DMS53 (cell line): ENCODE measurements around the gene PRDM8.

Source experiments
- DNase-seq: peaks from one replicate; lab custom pipeline; 2025; lab: John Stamatoyannopoulos, UW

Gene PRDM8

DNA sequence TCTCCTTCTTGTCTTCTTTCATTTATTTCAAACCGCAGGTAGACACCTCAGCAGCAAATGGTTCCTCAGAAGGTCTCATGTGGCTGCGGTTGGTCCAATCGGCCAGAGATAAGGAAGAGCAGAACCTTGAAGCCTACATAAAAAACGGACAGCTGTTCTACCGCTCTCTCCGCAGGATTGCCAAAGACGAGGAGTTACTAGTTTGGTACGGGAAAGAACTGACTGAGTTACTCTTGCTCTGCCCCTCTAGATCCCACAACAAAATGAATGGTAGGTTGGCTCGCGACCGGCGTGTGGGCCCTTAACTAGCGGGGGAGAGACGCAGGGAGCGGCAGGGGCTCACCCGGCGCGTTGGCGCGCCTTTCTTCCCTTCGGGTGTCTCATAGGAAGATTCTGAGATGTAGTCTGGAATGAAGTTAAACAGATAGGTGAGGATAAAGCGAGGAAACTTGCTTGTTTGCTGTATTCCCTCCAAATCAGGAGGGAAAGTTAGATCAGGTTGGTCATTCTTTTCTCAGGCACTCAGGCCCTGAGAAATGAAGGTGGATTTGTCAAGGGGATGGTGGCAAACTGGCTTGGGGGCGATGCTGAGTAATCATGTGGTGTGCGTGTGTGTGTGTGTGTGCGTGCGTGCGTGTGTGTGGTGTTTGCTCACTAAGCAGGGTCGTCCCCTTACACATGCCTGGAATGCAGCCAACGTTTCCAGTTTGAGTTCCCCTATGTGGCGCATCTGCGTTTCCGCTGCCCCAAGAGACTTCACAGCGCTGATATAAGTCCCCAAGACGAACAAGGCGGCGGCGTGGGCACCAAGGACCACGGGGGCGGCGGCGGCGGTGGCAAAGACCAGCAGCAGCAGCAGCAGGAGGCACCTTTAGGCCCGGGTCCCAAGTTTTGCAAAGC, 4.2 kb downstream of the PRDM8 start:
- peak; percentile 62 for DNase-seq

DNA sequence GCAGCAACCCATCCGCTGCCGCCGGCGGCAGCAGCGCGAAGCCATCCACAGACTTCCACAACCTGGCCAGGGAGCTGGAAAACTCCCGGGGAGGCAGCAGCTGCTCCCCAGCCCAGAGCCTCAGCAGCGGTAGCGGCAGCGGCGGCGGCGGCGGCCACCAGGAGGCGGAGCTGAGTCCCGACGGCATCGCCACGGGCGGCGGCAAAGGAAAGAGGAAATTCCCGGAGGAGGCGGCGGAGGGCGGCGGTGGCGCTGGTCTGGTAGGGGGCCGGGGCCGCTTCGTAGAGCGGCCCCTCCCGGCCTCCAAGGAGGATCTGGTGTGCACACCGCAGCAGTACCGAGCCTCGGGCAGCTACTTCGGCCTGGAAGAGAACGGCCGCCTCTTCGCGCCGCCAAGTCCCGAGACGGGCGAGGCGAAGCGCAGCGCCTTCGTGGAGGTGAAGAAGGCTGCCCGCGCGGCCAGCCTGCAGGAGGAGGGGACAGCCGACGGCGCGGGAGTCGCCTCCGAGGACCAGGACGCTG, 4.9 kb downstream of the PRDM8 start:
- peak; percentile 87 for DNase-seq

DNA sequence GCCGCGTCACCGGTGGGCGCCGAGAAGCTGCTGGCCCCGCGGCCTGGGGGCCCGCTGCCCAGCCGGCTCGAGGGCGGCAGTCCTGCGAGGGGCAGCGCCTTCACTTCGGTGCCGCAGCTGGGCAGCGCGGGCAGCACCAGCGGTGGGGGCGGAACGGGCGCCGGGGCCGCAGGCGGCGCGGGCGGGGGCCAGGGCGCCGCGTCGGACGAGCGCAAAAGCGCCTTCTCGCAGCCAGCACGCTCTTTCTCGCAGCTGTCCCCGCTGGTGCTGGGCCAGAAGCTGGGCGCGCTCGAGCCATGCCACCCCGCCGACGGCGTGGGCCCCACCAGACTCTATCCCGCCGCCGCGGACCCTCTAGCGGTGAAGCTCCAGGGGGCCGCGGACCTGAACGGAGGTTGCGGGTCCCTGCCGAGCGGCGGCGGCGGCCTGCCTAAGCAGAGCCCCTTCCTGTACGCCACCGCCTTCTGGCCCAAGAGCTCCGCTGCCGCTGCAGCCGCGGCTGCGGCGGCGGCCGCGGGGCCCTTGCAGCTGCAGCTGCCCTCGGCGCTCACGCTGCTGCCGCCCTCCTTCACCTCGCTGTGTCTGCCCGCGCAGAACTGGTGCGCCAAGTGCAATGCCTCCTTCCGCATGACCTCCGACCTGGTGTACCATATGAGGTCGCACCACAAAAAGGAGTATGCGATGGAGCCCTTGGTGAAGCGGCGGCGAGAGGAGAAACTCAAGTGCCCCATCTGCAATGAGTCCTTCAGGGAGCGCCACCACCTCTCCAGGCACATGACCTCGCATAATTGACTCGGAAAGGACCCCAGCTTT, 5.6 kb downstream of the PRDM8 start:
- DNase-seq, result peak; percentile 76

DNA sequence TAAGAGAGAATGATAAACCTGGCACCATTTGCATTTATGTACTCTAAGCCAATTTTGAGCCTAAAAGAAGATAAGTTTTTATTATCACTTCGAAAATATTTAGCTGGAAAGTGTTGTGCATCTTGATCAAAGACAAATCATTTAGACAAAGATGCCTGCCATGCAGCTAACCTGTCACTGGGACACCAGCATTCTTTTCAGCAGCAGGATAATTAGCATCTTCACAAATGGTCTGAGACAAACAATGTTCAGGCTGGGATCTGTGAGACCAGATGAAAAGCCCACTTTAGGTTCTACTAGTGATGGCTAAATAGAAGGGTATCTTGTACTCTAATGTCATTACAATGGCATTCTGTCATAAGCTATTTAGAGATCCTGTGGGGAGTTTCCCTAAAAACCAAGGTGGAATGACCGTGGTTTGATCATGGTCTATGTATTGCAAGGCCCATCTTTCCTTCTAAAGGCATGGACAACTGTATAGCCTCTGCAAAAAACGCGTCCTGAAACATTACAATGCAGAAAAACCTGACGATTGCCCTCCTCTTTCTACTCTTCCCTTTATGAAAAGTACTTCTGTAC, 7.2 kb downstream of the PRDM8 start:
- no peak for DNase-seq

DNA sequence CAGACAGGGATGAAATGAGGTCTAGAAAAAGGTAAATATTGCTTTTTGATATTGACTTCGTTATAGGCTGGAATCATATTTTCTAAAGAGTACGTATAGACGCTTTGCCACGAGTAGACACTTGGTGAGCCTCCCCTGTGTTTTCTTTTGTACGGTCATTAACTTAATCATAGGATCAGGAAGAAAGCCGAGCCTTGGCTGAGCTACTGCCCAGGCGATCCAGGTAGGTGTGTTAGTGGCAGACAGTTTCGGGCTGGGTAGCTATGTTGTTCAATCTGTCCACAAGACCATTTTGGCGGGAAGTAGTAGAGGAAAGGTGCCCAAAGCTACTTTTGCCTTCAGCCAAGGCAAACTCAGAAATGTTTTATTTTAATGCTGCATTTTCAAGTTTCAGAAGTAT, 8.8 kb downstream of the PRDM8 start:
- no peak for DNase-seq

DNA sequence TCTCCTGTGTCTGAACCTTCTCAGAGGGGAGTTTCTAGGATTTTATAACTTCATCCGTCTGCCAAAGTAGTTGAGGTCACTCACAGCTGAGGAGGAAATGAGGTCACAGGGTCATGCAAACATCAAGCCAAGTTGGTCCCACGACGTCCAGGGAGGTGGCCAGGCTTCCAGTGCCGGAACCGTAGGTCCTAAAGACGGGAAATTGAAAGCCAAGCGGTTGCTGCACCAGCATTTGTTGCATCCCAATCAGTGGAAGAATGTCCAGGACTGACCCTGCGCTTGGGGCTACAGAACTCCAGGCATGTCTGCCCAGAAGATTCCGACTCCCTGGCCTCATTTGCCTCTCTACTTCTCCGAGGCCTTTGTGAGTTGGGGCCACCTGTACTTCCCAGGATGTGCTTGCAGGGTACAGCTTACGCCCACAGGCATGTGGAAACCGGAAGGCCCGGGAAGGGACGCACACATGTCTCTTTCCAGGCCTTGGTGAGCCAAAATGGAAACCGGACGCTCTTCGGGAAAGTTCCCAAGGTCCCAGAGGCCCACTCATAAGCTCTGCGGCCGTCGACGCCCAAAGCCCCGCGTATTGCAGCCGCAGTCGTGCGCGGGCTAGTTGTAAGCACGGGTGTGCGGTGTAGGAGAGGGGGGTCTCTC, 9.3 kb downstream of the PRDM8 start:
- no peak for DNase-seq

DNA sequence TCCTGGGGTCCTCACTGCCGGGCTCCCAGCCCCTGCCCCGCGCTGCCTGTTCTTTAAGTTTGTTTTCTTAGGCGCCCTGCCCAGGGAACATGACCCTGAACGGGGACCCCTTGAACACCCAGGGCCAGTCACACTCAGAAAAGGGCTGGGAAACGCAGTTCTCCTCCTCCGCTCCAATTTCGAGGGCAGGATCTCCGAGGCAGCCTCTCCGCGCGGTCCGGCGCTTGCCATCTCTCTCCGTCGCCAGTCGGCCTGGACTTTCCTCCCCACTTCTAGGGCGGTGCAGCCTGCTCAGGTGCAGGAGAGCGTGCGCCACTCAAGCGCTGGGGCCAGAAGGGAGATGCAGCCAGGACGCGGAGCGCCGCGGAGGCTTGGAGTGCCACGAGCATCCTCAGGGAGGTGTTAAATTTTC, 9.9 kb downstream of the PRDM8 start:
- DNase-seq, result no peak

DNA sequence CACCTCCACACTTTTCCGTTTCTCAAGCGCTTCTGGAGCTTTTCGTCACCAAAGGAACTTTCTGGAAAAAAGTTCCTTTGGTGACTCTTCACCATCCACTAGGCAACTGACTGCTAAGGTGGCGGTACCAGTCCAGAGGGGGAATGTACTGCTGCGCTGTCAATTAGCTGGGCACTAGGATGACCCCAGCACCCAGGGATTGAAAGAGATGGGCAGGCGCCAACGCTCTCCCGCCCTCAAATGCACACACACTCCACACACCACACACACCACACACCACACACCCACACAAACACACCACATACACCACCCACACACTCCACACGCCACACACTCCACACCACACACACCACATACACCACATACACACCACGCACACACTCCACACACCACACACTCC, 10.4 kb downstream of the PRDM8 start:
- DNase-seq, result no peak

DNA sequence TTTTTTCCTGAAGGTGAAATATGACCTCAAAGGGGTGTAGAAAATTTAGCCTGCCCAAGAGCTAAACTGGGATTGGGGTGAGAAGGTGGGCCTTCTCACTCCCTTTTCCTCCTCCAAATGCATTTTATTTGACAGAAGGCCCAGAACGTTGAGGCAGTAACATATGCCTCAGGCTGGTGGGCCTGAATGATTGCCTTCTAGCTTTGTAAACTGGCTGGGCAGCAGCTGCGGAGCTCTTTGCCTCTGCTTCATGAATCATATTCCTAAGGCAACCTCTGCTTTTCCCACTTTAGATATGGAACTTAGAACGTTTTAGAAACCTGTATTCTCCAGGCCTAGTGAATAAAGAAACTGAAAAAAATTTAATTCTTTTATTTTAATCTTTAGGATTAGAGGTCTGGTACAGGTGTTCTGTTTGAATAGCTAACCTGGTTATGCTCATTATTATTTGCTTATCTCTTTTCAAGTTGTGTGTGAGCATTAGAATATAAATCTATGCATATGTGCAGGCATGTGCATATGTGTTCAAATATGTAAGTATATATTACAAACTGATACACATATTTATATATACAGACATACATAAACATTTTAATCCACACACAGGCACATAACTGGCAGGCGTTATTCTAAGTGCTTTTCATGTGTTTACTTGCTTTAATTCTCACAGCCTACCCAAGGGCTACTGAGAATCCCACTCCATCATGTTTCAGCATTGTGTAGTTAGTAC, 11.5 kb downstream of the PRDM8 start:
- DNase-seq, result no peak

DNA sequence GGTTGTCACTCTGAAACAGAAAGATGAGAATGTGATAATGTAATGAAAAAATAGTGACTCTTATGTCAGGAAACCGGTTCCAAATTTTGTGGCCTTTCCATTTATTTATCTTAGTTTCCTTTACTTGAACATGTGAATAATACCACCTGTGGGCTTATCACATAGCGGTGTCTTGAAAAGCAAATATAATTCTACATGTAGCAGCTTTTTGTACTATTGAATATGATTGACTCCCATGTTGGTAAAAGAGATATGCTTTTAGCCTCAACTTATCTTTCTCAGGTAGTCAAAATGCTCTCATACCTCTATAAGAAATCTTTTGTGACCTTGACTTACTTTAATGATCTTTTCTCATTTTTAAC, 12.0 kb downstream of the PRDM8 start:
- DNase-seq, result no peak

DNA sequence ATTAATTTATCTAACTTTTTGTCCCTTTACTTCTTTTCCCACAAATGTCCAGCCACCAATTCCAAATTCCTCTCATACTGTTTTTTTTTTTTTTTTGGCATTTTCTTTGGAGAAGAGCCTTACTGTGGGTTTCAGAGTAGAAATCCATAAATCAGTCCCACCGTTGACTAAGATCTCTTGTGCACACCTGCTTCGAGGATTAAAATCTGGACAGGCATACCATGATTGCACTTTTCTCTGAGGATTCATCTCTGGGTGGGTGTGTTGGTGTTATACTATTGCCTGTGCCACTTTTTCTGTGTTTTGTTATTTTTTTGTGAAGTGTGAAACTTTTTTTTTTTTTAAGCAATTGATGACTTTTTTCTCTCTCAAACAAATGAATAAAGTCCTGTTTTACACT, 13.2 kb downstream of the PRDM8 start:
- no peak for DNase-seq

DNA sequence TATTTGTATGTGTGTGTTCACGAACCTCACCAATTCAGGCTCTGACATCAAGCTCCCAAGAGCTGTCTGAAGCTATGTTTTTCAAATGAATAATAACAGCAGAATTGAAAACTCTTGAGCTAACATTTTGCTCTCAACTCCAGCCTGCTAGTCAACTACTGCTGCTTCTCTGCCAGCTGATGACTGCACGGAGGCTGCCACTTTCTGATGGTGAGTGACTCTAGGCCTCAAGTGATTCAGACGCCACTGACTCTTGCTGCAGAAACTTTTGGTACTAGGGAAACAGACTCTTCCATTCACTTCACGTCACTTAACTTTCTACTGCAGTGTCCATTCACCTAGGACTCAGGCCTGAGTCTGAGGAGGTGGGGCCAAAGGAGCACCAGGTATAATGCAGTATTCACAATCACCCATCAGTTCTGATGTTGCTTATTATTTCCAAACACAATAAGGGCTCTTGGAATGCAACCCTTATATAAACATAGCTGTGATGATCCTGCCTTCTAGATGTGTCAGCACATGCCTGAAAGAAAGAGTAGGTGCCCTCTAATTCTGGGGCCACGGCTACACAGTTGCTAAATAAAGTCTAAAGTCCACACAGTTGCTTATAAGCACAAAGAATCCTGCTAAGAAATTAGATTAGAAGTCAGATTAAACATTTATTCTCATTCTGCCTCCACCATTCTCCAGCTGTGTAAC, 16.0 kb downstream of the PRDM8 start:
- DNase-seq, result no peak

DNA sequence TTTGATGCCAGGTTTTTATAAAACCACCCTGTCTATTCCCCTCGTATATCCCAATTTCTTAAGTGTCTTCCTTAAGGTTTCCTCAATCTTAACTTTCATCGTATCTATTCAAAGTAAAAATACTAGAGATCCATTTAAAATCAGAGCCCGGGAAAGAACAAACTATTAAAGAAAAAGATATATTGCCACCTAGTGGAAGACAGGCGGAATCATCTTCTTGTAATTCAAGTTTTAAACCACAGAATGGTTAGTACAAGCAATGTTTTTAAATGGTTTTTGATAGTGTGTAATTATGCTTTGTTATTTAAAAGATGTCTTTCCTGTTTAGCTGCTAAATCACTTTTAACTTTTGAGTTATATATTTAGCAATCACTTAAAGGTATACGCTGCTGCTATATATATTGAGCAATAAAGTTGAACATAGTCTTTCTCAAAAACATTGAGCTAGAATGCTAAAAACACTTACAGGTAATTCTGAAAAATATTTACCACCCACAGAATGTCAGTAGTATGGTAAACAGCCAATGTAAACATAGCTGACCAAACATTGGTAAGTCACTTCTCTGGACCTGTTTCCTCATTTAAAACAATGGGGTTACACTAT, 18.2 kb downstream of the PRDM8 start:
- DNase-seq, result peak; percentile 57

DNA sequence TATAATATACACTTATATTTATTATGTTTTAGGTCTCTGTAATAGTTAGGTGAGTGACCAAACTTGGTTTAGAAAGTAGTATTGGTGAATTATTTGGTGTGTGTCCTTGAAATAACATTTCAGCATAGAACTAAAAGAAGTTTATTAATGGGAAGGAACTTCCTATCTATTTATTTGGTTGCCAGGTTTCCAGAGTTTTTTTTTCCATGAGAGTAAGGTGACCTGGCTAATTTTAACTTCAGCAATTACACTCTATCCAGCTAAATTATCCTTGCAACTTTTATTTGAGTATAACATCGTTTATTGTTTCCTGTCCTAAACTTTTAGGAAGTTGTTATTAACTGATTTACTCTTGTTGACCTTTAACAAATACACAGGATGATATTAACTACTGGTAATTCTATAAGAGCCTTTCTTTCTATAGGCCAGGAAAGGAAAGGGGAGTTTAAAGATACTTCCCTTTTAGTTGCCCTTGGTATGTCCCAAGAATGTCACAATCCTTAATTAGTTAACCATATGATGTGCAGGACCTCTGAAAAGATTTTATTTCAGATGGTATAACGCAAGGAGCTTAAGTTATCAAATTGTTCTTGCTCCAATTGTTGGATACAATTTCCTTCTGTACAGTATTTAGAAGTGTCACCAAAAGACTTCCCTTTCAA, 18.9 kb downstream of the PRDM8 start:
- DNase-seq, result no peak

DNA sequence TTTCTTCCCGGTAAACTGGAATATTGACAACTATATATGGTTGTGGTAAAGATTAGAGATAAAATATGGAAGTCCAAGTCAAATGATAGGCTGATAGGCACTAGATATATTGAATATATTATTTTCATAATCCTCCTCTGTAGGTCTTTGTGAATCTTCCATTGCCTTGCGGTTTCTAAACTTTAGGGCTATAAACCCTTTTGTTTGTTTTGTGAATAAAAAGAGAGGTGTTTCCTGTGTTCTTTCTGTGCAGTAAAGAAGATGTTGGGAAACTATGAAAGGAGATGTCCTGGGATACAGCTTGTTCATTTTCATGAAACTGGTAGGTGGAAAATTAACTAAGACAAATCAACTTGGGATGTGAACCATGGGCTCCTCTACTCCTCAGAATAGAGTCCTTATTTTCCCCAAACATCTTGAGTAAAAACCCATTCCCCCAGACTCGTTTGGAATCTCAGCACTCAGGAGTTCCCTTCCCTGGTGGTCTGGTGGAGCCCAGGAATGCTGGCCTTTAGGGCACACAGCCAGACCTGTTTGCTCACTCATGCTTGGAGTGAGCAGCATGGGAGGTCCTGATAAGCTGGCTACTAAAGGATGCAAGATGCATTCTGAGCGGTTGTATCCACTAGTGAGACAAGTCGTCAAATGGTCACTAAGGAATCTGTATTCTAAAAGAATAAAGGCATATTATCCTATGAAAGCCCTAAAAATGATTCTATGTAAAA, 22.2 kb downstream of the PRDM8 start:
- no peak for DNase-seq

DNA sequence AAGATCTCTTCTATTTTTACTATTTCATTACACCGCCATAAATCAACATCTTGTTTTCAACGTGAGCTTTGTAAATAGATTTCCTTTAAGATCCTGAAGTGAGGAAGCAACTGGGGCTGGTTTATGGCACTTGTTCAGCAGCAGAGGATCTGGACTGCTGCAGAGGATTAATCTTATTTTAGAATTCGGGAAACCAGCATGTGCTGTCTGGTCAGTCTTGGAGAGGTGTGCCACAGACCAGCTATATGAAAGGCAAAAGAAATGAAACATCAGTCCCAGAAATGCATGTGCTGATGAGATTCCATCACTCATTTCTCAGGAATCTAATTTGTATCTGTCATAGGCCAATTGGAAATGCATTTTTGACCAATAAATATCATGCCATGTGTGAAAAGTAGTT, 23.4 kb downstream of the PRDM8 start:
- no peak for DNase-seq

DNA sequence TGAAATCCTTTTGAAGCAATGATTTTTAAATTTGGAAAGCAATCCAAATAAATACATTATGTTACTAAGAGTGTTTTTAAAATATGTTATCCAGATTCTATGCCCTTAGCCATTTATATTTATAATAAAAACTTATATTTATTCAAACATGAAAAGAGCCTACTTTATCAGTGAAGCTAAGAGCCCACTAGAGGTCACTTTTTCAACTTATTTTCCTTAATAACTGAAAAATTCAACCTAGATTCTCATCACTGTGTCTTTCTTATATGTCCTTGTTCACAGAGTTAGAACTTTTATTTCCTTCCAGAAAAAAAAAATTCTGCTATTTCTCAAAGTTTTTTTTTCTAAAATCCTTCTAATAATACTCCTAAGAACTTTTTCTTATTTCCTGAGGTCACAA, 23.9 kb downstream of the PRDM8 start:
- DNase-seq, result peak; percentile 49

DNA sequence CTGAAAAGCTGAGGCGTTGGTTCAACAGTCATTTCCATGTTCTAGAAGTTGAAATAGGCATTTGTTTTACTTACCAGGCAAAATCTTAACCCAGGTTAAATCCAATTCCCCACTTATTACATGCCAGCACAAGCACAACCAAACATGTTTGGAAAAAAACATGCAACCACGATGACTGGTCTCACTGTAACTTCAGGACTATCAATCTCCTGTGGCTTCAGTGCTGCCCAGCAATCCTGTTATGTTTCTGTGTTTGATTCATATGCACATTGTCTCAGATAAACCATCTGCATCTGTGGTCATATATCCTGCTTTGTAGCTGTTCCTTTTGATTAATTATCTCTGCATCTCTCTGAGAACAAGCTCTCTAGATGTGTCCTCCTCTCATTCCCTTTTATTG, 28.3 kb downstream of the PRDM8 start:
- DNase-seq, result no peak

DNA sequence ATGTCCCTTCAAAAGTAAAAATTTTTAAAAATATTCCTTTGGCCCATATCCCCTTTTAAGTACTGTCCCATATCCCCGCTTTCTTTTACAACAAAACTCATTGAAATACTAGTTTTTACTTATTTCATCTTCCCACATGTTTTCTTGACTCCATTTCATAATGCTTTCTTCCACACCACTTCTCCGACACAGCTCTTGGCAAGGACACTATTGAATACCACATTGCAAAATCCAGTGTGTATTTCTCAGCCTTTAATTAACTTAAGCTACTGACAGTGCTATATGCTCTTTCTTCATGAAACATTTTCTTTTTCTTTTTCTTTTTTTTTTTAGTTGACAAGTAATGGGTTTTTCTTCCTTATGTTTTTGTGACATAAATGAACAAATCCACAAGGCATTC, 28.8 kb downstream of the PRDM8 start:
- DNase-seq, result no peak
